Measurements from ENCODE around the gene KRT32.

GRCh38 chr17:41415833-41416335 is 51.3 kb downstream of the KRT32 start:
- TF ChIP-seq EGR1 (IDR thresholded peaks at IDR 0.05; ENCODE audit: low read depth) (no peak), CTCF (IDR thresholded peaks at IDR 0.05 in 2 of 3, conservative IDR thresholded peaks at IDR 0.05 in 1 of 3; ENCODE audit: borderline replicate concordance in 1 of 3, insufficient read depth in 1 of 3, low read depth in 2 of 3, low read length in 2 of 3) (no peak)
